Lower leg skin (tissue), 4 donors: Measurements from ENCODE around the gene GGT6. TPM values are rescaled to one million over a fixed set of nuclear protein-coding genes. Genes with fewer than 3 reads are reported as not detected.

Experiments used
- DNase-seq, 2 donors: peaks; one replicate each; pipeline ENCODE4 v3.0.0-alpha.2; 2019; ENCODE audit warnings: low spot score in 2 of 2
- H3K4me3 ChIP-seq: fragments of 200-600 bp; sonication (generic); 2 replicates; pipeline ENCODE4 v1.5.1; 2017; ENCODE audit warnings: mild to moderate bottlenecking, low read depth; ENCODE audit not compliant: poor library complexity, severe bottlenecking
- POLR2A ChIP-seq, 2 donors: fragments of 450-650 bp; IDR thresholded peaks; one replicate each; pipeline ENCODE4 v1.6.1; 2016 to 2017; ENCODE audit warnings: antibody characterized with exemption in 2 of 2, mild to moderate bottlenecking in 1 of 2, moderate library complexity in 1 of 2
- WGBS, 2 donors: methylation state at CpG; one replicate each; pipeline ENCODE4 v1.1.5; 2018; 5-methylcytosine and 5-hydroxymethylcytosine counted together
- intact Hi-C: fragments of 100-400 bp; cut with DNase I; formaldehyde crosslinking; loops from one replicate; pipeline ENCODE4 v1.15.0; 2023; ENCODE audit warnings: low total_unique reads
- total RNA-seq, 4 donors: library from RNA; depleted of rRNA; stranded (reverse); fragments of >200 nt; gene quantifications; one replicate each; pipeline ENCODE4 v1.1.0, GENCODE V29; 2016
- TF ChIP-seq, protein P1 (sequence below), 3 donors: fragments of 450-650 bp; IDR thresholded peaks; one replicate each; pipeline ENCODE4 v1.5.1; 2016; ENCODE audit warnings: antibody characterized with exemption in 3 of 3, mild to moderate bottlenecking in 3 of 3, moderate library complexity in 2 of 3

The GGT6 gene
- total RNA-seq, 4 donors from 2014 or later, result 133 to 232 (median 184) TPM

DNA sequence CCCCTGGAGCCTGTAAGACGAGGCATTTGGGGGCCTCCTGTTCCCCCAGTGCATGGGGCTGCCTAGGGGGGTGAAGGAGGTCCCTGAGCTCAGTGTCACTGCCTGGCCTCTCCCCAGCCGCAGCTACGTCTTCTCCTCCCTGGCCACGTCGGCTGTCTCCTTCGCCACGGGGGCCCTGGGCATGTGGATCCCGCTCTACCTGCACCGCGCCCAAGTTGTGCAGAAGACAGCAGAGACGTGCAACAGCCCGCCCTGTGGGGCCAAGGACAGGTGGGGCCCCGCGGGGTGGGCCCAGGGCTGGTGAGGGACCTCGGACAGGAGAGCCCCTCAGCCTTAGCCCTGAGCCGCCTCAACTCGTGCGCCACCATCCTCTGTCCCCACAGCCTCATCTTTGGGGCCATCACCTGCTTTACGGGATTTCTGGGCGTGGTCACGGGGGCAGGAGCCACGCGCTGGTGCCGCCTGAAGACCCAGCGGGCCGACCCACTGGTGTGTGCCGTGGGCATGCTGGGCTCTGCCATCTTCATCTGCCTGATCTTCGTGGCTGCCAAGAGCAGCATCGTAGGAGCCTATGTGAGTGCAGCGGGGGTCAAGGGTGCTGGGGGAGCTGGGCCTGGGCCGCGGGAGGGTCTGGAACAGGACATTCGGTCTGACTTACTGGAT lies 27.4 kb downstream of the GGT6 start:
- DNase-seq, result no peak
- no peak overlapping the region for H3K4me3 ChIP-seq
- no peak for TF ChIP-seq POLR2A (IDR thresholded peaks at IDR 0.05)
- TF ChIP-seq, protein P1, sequence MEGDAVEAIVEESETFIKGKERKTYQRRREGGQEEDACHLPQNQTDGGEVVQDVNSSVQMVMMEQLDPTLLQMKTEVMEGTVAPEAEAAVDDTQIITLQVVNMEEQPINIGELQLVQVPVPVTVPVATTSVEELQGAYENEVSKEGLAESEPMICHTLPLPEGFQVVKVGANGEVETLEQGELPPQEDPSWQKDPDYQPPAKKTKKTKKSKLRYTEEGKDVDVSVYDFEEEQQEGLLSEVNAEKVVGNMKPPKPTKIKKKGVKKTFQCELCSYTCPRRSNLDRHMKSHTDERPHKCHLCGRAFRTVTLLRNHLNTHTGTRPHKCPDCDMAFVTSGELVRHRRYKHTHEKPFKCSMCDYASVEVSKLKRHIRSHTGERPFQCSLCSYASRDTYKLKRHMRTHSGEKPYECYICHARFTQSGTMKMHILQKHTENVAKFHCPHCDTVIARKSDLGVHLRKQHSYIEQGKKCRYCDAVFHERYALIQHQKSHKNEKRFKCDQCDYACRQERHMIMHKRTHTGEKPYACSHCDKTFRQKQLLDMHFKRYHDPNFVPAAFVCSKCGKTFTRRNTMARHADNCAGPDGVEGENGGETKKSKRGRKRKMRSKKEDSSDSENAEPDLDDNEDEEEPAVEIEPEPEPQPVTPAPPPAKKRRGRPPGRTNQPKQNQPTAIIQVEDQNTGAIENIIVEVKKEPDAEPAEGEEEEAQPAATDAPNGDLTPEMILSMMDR (IDR thresholded peaks at IDR 0.05), result no peak
- intact Hi-C loops, result no loop called here
- 73 to 84% methylated on average over 21 to 31 of the region's 33 CpGs for WGBS, 2 donors

DNA sequence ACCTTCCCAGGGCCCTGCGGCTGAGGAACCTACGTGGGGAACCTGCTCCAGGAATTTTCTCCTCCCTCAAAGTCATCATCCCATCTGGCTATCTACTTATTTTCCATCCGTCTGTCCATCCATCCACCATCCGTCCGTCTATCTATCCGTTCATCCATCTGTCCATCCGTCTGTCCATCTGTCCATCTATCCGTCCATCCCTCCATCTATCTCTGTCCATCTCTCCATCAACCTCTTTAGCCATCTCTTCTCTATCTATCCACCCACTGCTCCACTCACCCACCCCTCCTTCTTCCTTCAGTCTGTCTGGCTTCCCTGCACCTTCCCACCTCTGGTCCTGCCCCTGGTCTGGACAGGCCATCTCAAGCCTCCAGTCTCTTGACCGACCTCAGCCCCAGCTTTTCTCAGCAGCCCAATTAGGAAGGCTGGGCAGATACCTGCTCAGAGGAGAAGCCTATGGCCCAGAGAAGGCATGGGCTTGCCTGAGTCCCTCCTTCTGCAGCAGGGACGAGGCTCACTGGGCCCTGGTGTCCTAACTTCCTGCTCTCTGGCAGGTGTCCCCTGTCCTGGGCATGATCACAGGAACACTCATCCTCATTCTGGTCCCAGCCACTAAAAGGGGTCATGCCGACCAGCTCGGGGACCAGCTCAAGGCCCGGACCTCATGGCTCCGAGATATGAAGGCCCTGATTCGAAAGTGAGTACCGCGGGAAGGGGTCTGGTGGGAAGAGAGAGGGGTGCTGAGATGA lies 28.2 kb downstream of the GGT6 start:
- TF ChIP-seq POLR2A (IDR thresholded peaks at IDR 0.05), result no peak
- TF ChIP-seq, protein P1 (IDR thresholded peaks at IDR 0.05), result no peak
- intact Hi-C loops, result no loop called here
- no peak for DNase-seq
- no peak overlapping the region for H3K4me3 ChIP-seq
- WGBS, 2 donors, result 90 to 91% methylated on average over 17 of the region's 17 CpGs

DNA sequence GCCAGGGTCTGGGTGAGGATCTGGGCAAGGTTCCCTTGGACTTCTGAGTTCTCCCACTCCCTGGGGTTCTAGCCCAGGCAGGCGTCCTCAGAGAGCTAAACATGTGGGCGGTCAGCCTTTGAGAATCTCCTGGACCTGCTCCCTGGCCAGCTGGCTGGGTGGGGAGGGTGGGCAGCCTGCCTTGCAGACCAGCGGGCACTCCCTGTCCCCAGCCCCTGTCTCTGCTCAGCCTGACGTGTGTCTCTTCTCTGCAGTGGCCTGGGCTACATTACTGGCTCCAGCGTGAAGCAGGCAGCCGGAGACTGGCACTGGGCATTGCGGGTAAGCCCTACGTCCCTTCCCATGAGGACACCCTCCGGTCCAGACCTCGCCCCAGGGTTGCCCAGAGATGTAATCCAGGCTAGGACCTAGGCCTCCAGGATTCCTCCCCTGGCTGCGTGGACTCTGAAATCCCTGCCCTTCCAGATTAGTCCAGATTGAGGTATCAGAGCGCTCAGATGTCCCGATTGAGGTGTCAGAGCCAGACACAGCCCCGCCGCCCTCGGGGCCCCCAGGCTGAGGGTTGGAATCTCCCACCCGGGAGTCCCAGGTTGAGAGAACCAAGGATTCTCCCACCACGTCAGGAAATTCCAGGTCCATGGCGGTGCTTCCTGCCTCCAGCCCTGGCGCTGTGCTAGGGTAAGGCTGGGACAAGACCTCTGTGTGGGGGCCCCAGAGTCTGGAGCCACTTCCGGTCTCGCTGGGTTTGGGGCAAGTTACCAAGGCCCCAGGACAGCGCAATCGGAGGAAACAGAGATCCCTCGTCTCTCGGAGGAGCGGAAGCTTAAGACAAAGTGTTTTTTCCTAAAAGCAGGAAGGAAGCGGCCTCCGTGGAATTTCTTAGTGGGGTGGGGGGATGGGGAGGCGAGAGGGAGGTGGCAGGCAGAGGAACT lies 29.3 kb downstream of the GGT6 start:
- TF ChIP-seq, protein P1 (IDR thresholded peaks at IDR 0.05), result no peak
- TF ChIP-seq POLR2A (IDR thresholded peaks at IDR 0.05), result no peak
- no peak overlapping the region for H3K4me3 ChIP-seq
- WGBS, 2 donors, result 53 to 63% methylated on average over 19 to 26 of the region's 30 CpGs
- intact Hi-C loops, result no loop called here
- DNase-seq, result no peak

DNA sequence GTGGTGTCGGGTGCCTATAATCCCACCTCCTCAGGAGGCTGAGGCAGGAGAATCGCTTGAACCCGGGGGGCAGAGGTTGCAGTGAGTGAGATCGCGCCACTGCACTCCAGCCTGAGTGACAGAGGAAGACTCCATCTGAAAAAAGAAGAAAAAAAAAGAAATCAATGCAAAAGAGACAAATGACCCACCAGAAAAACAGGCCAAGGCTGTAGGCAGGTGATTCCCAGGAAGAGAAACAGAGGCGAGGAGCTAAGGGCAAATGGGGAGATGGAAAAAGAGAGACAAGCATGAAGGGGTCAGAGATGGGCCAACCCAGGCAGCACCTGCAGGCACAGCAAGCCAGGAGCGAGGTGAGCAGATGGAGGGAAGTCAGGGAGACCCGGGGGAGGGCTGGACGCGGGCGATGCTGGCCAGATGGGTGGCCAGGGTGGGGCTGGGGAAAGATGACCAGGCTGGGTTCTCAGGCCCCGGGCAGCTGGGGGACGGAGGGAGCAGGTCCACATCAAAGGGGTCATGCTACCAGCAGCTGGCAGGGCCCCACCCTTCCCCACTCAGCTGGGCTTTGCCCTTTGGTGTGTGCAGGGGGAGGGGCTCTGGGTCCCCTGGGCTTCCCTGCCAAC lies 30.7 kb downstream of the GGT6 start:
- 72 to 83% methylated on average over 12 to 13 of the region's 13 CpGs for WGBS, 2 donors
- intact Hi-C loops, result no loop called here
- H3K4me3 ChIP-seq, result no peak overlapping the region
- DNase-seq, result no peak
- no peak for TF ChIP-seq POLR2A (IDR thresholded peaks at IDR 0.05)
- TF ChIP-seq, protein P1 (IDR thresholded peaks at IDR 0.05), result no peak

DNA sequence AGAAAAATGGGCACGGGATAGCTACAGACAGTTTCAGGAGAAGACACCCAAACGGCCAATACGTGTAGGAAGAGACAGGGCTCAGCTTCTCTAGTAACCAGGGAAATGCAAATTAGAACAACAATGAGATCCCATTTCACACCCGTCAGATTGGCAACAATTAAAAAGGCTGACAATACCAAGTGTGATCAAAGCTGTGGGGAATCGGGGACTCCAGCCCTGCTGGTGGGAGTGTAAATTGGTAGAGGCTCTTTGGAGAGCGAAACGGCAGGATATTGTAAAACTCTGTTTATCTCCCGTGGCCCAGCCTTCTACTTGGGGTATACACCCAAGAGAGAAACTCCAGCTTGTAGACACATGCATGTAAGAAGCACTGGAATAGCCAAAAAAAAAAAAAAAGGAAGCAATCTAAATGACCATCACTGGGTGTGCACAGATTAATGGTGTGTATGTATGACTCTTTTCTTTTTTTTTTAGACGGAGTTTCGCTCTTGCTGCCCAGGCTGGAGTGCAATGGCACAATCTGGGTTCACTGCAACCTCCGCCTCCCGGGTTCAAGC lies 32.7 kb downstream of the GGT6 start:
- 59 to 63% methylated on average over 12 of the region's 12 CpGs for WGBS, 2 donors
- no peak for TF ChIP-seq POLR2A (IDR thresholded peaks at IDR 0.05)
- TF ChIP-seq, protein P1 (IDR thresholded peaks at IDR 0.05), result no peak
- no peak for DNase-seq
- intact Hi-C loops, result no loop called here
- H3K4me3 ChIP-seq, result no peak overlapping the region
